Inflammatory macrophage treated with lipopolysaccharide for 1 hour (primary cell): ENCODE data around the gene ZNF57.
A peak's percentile ranks its signal among the peaks of the same experiment; 100 is the strongest.
"Not testable (repeated sequence)": the region's sequence is repeated elsewhere in the genome, so short reads cannot be mapped to it uniquely, and the experiment has no call there.

Experiments
- DNase-seq, 2 donors: peaks; one replicate each; pipeline ENCODE4 v3.0.0-alpha.2; 2020 to 2022

The ZNF57 gene

DNA sequence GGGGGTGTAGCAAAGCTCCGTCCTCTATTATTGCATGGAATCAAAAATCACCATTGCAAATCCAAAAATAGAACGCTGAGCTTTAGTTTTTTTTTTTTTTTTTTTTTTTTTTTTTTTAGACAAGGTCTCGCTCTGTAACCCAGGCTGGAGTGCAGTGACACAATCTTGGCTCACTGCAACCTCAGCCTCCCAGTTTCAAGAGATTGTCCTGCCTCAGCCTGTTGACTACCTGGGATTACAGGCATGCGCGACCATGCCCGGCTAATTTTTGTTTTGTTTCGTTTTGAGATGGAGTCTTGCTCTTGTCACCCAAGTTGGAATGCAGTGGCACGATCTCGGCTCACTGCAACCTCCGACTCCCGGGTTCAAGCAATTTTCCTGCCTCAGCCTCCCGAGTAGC, 59.4 kb downstream of the ZNF57 start:
- DNase-seq = no peak

DNA sequence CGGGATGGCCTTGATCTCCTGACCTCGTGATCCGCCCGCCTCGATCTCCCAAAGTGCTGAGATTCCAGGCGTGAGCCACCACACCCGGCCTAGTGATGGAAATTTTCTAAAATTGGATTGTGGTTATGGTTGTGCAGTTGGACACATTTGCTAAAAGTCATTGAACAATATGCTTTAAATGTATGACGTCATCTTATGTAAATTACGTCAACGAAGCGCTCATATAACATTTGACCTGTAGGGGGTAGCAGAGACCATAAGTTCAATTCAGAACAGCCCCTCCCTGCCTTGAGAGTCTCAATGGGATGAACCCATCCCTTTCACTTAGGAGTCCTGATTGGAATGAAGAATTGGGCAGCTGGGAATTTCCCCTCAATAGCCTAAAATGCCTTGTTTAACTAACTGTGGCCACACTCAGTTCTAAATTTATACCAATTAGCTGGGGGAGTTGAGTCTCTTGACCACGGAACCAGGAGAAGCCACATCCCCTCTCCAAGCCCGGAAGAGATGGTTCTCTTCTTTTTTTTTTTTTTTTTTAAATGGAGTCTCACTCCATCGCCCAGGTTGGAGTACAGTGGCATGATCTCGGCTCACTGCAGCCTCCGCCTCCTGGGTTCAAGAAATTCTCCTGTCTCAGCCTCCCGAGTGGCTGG, 61.4 kb downstream of the ZNF57 start:
- peak; percentile 48 to 96 for DNase-seq

DNA sequence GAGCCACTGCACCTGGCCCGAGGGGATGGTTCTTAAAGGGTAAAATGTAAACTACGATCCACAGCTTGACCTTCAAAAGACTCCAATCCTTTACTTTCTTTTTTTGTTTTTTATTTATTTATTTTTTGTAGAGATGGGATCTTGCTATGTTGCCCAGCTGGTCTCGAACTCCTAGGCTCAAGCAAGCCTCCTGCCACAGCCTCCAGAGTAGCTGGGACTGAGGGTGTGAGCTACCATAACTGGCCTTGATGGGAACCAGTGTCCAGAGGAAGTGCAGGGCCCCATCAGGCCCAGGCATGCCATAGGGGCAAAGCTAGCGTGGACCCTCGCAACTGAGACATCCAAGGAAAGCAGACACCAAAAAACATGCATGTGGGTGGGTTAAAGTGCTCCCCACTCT, 62.4 kb downstream of the ZNF57 start:
- DNase-seq = no peak

DNA sequence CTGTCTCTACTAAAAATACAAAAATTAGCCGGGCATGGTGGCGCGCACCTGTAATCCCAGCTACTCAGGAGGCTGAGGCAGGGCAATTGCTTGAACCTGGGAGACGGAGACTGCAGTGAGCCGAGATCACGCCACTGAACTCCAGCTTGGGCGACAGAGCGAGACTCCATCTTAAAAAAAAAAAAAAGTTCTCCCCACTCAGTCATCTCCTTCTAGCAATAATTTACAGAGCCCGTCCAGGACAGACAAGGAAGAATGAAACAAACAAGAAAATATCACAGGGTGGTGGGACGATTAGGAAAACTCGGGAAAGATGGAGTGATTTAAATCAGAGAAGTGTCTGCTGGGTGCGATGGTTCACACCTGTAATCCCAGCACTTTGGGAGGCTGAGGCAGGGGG, 62.9 kb downstream of the ZNF57 start:
- DNase-seq = not testable (repeated sequence)

DNA sequence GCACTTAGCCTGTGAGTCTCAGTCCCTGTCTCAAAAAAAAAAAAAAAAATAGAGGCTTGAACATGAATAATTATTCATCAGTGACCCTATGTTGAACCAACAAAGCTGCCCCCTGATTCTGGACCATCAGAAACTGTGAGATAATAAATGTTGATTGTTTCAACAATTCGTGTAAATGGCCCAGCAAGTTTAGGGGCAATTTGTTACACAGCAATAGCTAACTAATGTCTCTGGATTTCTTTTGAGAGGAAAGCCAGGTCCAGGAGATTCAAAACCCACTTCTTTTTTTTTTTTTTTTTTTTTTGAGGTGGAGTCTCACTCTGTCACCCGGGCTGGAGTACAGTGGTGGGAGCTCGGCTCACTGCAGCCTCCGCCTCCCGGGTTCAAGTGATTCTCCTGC, 64.1 kb downstream of the ZNF57 start:
- no peak for DNase-seq

DNA sequence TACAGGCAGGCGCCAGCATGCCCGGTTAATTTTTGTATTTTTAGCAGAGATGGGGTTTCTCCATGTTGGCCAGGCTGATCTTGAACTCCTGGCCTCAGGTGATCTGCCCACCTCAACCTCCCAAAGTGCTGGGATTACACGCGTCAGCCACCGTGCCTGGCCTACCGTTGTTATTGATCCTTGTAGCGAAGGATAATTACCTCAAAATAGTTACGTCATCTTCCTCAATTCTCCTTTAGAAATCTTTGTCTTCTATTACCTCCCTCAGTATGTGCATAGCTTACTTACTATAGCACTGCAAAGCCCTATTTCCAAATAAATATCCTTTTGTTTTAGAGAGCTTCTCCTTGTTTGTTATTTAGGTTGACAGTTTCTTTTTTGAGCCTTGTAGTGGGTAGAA, 67.2 kb downstream of the ZNF57 start:
- DNase-seq = no peak
